Rectal smooth muscle tissue (tissue), 1 donor: ENCODE results near the gene ADD2.

Source experiments
- H3K27ac ChIP-seq: one replicate; pipeline ENCODE4 v1.7.0; 2013; ENCODE audit warnings: low read depth, low read length, inconsistent platforms
- H3K27me3 ChIP-seq: one replicate; pipeline ENCODE4 v1.7.0; 2013; ENCODE audit warnings: low read length; ENCODE audit not compliant: control insufficient read depth, insufficient read depth
- H3K36me3 ChIP-seq: one replicate; pipeline ENCODE4 v1.7.0; 2013; ENCODE audit warnings: low read length; ENCODE audit not compliant: control insufficient read depth, insufficient read depth
- H3K4me1 ChIP-seq: one replicate; pipeline ENCODE4 v1.7.0; 2013; ENCODE audit warnings: low read length; ENCODE audit not compliant: control insufficient read depth, insufficient read depth
- H3K4me3 ChIP-seq: one replicate; pipeline ENCODE4 v1.7.0; 2013; ENCODE audit warnings: low read length
- H3K9ac ChIP-seq: one replicate; pipeline ENCODE4 v1.7.0; 2013; ENCODE audit warnings: low read length

The ADD2 gene

DNA sequence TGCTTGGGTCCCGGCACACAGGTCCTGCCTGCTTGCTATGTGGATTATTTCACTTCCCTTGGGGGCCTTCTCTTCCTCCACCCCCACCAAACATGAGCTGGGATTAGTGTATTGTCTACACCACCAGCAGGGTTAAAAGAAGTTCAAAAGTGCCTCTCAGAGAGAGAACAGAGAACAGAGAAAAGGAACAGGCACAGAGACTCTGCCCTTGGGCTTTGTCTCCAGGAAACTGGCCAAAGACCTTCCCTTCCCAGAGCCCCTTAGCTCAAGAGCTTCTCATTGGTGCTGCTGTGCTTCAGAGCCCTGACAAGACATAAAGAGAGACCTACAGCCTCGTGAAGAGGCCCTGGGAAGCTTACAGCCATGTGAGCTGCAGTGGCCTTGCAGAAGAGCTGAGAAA lies 29.5 kb upstream of the ADD2 start:
- H3K4me3 ChIP-seq = no peak overlapping the region
- no peaks in the 10 kb centered on the region for H3K36me3 ChIP-seq
- no peak overlapping the region for H3K9ac ChIP-seq
- H3K27ac ChIP-seq = no peak overlapping the region
- no peaks in the 10 kb centered on the region for H3K4me1 ChIP-seq
- H3K27me3 ChIP-seq = no peaks in the 10 kb centered on the region

DNA sequence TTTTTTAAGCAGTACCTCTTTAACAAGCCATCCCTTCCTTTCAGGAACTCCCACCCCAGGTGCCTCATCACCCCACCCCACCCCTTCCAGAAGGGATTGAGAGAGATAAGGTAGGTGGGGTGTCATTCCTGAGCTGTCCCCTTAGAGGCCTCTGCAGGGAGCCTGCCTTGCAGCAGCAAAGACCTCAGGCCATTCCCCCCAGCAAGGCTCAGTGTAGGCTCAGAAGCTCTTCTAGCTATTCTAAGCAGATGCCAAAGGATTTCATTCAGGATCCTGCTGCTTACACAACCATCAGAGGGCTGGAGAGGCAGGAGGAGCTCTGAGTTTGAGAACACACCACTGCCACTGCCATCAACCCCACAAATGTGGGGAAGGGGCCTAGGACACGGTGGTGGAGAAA lies 28.3 kb upstream of the ADD2 start:
- no peaks in the 10 kb centered on the region for H3K4me1 ChIP-seq
- H3K4me3 ChIP-seq = no peak overlapping the region
- no peak overlapping the region for H3K9ac ChIP-seq
- H3K27me3 ChIP-seq = no peaks in the 10 kb centered on the region
- H3K36me3 ChIP-seq = no peaks in the 10 kb centered on the region
- H3K27ac ChIP-seq = no peak overlapping the region

DNA sequence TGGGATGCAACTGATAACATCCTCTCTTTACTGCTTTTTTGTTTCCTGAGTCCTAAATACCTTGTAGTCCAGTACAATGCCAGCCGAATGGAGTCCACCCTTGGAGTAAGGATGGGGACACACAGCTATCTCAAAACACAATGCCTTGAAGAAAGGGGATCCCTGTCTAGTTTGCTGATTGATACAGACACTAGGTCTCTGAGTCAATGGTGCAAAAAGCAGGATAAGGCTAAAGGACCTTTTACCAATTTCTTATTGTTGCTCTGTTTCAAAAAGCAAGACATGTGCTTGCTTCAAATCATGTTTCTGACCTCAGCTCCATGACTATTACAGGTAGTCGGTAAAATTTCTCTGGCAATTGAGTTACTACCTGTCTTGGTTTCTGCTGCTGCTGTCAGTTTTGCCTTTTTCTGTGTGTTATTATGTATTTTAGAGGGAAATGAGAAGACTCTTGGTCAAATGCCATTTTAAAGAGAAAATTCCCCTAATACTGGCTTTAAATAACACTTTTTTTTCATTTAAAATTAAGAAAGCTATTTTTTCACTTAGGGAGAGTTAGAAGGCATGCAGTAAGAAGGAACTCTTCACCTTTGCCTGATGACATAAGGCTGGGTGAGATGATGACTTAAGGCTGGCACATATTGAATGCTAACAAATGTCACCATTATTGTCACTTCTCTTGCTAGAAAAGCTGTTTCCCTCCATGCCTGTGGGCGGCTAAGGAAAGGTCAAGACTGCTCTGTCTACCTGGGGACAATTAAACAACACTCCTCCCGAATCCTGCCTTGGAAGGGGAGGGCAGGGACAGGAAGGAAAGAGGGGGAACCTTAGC lies 27.4 kb upstream of the ADD2 start:
- Histone ChIP-seq H3K4me1 (no peaks in the 10 kb centered on the region), H3K27ac (no peak overlapping the region), H3K9ac (no peak overlapping the region), H3K27me3 (no peaks in the 10 kb centered on the region), H3K36me3 (no peaks in the 10 kb centered on the region), H3K4me3 (no peak overlapping the region)

DNA sequence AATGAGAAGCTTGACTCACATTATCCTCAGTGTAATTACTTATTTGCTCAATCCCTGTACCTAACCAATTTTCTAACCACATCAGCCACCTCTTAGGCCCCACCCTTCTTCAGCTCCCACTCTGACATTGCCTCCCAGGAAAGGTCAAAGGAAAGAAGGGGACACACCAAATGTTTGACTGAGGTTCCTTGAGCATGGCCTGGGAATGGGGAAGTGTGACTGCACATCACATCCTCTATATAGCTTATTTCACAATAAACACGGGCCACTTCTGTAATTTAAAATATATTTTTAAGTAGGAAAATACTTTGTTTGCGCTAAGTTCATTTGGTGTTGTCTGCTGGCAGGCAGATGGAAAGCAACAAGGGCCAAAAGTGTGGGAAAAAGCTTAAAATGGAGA lies 25.4 kb upstream of the ADD2 start:
- no peak overlapping the region for H3K4me3 ChIP-seq
- no peak overlapping the region for H3K9ac ChIP-seq
- H3K36me3 ChIP-seq = no peaks in the 10 kb centered on the region
- H3K4me1 ChIP-seq = no peaks in the 10 kb centered on the region
- H3K27ac ChIP-seq = no peak overlapping the region
- H3K27me3 ChIP-seq = no peaks in the 10 kb centered on the region

DNA sequence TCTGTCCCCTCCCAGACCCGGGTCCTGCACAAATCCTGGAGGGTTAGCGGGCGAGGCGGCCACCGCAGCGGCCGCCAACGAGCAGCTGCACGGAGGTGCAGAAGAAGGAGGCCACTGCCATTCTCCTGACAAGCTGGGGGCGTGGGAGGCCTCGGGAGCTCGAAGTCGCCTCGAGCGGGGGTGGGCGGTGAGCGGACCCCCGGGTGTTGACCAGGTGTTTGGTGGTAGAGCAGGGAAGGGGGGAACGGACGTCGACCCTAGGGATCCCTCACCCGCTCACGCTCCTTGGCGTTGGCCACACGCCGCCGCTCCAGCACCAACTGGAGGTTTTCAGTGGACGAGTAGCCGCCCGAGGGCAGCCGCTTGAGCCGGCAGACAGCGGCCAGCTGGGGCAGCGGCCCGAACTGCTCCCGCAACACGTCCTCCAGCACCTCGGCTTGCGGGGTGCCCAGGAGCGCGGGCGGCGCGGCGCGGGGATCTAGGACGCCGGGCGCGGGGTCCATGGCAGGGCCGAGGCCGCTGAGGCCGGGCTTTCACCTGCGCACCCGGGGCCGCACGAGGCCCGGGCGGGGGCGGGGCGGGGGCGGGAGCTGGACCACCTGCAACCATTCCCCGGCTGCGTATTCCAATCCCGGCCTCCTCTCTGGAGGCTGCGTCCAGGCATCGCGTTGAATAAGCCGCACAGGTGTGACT lies 22.3 kb upstream of the ADD2 start, which contains the start of gene FIGLA:
Gene FIGLA (minus strand): TSS at position 508 of the 693 bp plus-strand sequence. CDS start 5 bp downstream, at position 503.
- Histone ChIP-seq H3K36me3 (no peaks in the 10 kb centered on the region), H3K27me3 (no peaks in the 10 kb centered on the region), H3K9ac (no peak within 1 kb of the TSS), H3K27ac (no peak within 1 kb of the TSS), H3K4me3 (no peak within 1 kb of the TSS), H3K4me1 (no peaks in the 10 kb centered on the region)

DNA sequence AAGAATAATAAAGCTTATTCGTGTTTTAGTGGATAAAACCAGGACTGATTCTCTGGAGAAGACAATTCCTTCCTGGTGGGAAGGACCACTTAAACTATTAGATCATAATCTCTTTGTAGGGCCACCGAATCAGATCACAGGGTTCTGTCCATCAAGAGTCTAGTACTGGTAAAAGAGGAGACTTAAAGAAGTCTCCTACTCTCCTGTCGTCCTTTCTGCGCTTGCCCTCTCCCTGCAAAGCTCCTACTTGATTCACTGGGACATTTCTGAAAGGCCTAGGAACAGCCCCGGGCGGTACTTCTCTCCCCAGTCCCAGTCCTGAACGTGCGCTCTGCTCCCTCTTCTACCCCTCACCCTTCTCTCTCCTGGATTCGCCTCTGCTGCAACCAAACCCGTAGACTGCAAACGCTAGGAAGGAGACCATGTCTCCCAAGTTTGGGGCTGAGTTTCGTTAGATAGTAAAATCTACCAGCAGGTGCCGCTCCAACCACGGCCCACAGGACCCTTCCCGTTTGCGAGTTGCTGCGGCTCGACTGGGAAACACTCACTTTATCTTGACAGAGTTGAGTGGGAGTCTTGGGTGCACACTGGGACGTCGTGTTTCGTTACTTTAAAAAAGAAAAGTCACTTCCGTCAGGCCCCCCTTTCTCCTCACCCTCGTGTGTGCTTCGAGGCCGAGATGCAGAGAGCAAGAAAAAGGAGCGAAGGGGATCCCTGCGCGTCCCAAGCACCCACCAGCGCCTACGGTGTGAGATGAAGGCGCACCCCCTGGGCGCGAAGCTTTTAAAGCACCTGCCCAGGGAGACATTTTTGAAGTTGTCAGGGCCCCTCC lies 21.5 kb upstream of the ADD2 start:
- H3K4me3 ChIP-seq = no peak overlapping the region
- no peaks in the 10 kb centered on the region for H3K36me3 ChIP-seq
- H3K27ac ChIP-seq = no peak overlapping the region
- no peaks in the 10 kb centered on the region for H3K4me1 ChIP-seq
- H3K27me3 ChIP-seq = no peaks in the 10 kb centered on the region
- H3K9ac ChIP-seq = no peak overlapping the region

DNA sequence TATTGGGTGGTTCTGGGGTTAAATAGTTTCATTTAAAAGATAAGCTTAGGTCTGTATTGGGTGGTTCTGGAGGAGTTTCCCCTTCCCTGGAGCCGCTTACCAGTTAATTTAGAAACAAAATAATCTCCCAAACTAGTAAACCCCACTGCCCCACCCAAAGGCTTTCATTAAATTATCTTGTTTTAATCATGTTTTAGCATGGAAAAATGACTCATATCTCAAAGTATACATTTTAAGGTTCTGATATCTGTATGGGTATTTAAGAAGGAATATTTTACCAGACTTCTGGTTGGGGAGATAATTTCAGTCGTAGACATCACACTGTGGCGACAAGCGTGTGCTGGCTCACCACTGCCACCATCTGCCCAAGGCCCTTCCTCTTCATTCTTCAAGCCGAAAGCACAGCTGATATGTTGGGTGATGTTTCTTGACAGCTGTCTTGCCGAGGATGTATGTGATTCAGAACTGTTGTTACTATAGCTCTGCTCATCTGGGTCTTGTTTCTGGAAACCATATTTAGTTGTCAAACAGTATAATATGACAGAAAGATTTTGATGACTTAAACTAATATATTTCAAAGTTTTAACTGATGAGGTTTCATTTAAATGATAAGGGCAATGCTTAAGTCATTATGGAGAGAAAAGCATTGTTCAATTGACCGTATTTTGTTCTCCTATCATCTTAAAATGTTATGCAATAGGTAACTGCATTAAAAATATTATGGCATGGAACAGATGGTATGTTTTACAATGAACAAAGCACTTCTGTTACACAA lies 17.3 kb upstream of the ADD2 start:
- H3K27me3 ChIP-seq = no peaks in the 10 kb centered on the region
- no peak overlapping the region for H3K9ac ChIP-seq
- no peaks in the 10 kb centered on the region for H3K36me3 ChIP-seq
- H3K4me1 ChIP-seq = no peaks in the 10 kb centered on the region
- H3K4me3 ChIP-seq = no peak overlapping the region
- H3K27ac ChIP-seq = no peak overlapping the region

DNA sequence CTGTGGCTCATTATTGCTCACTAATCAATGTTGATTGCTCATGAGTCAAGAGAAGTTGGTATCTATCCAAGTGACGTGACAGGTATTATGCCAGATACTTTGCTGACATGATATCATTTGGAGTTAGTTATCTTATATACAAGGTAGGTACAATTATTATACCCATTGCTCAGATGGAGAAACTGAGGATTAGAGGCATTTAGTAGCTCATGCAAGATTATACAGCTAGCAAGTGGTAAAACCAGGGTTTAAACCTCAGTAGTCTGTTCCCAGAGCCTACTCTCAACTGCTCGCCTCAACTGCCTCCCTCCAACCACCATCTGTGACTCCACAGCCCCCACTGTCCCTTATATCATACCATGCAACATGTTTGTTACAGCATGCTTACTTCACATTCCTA lies 16.3 kb upstream of the ADD2 start:
- Histone ChIP-seq H3K4me1 (no peaks in the 10 kb centered on the region), H3K36me3 (no peaks in the 10 kb centered on the region), H3K27me3 (no peaks in the 10 kb centered on the region), H3K27ac (no peak overlapping the region), H3K9ac (no peak overlapping the region), H3K4me3 (no peak overlapping the region)

DNA sequence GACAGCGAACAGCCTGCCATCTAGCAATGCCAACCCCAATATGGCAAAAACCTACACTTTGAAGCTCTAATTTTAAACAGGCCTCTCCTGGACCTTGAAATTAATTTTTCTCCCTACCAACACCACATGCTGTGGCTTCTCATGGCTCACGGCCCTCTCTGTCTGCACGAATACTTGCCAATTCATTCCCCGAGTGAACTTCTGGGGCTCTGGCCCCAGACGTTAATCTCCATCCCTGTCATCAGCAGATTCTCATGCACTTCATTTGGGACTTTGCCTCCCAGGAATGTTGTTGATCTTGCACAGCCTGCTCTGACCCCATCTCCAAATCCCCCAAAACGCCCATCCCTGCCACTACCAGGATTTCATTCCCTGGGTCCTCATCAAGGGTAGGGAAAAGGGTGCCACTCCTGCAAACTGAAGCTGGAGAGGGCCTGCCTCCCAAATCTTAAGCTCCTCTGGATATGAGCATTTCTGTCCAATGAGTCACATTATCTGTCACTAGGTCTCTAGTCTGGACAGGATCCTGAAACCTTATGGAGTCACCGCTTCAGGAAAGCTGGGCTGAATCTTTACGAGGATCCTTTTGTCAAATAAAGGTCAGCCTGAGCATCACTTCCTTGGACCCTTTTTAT lies 12.0 kb upstream of the ADD2 start:
- H3K4me3 ChIP-seq = no peak overlapping the region
- H3K4me1 ChIP-seq = no peaks in the 10 kb centered on the region
- H3K27me3 ChIP-seq = peaks cover 2% of the 10 kb centered on the region
- H3K36me3 ChIP-seq = no peaks in the 10 kb centered on the region
- H3K9ac ChIP-seq = no peak overlapping the region
- H3K27ac ChIP-seq = no peak overlapping the region

DNA sequence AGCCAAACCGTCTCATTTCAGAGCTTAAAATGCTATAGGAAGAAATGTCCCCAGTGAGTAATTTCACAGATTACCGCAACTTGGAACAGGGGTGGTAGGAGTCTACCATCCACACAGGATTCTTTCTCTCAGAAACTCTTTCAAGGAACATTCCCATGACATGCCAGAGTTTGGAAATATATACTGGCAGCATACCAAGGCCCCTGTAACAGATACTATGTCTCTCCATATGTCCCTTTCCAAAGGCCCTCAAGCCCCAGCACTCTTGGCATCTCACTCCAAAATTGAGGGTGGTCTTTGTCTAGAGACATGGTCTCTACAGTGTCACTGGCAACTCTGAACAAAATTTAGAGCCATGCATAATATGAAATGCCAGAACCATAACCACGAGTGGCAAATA lies 11.5 kb upstream of the ADD2 start:
- Histone ChIP-seq H3K27ac (no peak overlapping the region), H3K4me1 (no peaks in the 10 kb centered on the region), H3K9ac (no peak overlapping the region), H3K36me3 (no peaks in the 10 kb centered on the region), H3K27me3 (peaks cover 2% of the 10 kb centered on the region), H3K4me3 (no peak overlapping the region)

DNA sequence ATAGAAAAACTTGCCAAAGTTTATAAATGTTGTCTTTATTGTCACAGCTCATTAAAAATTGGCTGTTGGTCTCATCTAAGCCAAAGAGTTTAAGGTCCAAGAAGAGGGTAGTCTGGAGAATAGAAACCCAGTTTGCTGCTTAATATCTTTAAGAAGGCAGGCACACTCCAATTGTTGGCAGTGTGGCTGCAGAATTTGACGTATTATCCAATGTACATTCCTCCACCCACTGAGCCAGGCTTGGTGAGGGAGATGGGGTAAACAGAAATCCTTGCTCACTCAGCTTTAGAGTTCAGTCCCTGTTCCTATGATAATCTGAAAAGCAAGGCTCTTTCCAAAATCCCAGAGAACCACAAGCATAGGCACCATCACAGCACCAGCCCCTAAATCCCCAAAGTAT lies 10.7 kb upstream of the ADD2 start:
- Histone ChIP-seq H3K4me3 (no peak overlapping the region), H3K9ac (no peak overlapping the region), H3K36me3 (no peaks in the 10 kb centered on the region), H3K27ac (no peak overlapping the region), H3K4me1 (no peaks in the 10 kb centered on the region), H3K27me3 (peaks cover 2% of the 10 kb centered on the region)
